Activated T-cell treated with anti-CD3 and anti-CD28 coated beads, Interleukin-2, amount 50 U/mL, for 72 hours (primary cell): Measurements from ENCODE around the gene TRMT1. TPM values are rescaled to one million over a fixed set of nuclear protein-coding genes. Genes with fewer than 3 reads are reported as not detected.

Experiments used
- ATAC-seq, 2 donors: fragments of 150-1000 bp; cut with Tn5 transposase; replicated peaks in 1 of 2; 2 replicates each; pipeline ENCODE4 v1.10.0; 2021; ENCODE audit warnings: moderate library complexity in 2 of 2, mild to moderate bottlenecking in 1 of 2
- DNase-seq, 2 donors: peaks; one replicate each; pipeline ENCODE4 v3.0.0; 2021 to 2022; ENCODE audit warnings: mixed read lengths in 1 of 2
- H3K27ac Mint-ChIP-seq: one replicate; pipeline ENCODE4 v1.8.0; 2022; ENCODE audit warnings: mild to moderate bottlenecking, moderate library complexity, mixed read lengths
- H3K27me3 Mint-ChIP-seq: one replicate; pipeline ENCODE4 v1.8.0; 2022; ENCODE audit warnings: low read depth, mixed read lengths
- H3K36me3 Mint-ChIP-seq, 2 donors: one replicate each; pipeline ENCODE4 v1.8.0; 2022; ENCODE audit warnings: mixed read lengths in 2 of 2, mild to moderate bottlenecking in 1 of 2; ENCODE audit not compliant: insufficient read depth in 2 of 2
- H3K4me1 Mint-ChIP-seq: one replicate; pipeline ENCODE4 v1.8.0; 2022; ENCODE audit warnings: low read depth, mixed read lengths
- H3K4me3 Mint-ChIP-seq, 2 donors: one replicate each; pipeline ENCODE4 v1.8.0; 2022; ENCODE audit warnings: mild to moderate bottlenecking in 2 of 2, mixed read lengths in 2 of 2, moderate library complexity in 2 of 2
- H3K9me3 Mint-ChIP-seq, 2 donors: one replicate each; pipeline ENCODE4 v1.8.0; 2022; ENCODE audit warnings: mixed read lengths in 2 of 2
- total RNA-seq, 2 donors: library from RNA; stranded (reverse); gene quantifications; one replicate each; pipeline ENCODE4 v1.2.3, GENCODE V29; 2022

Gene TRMT1
- total RNA-seq, 2 donors from 2014 or later = 41.0 to 46.0 TPM

- H3K4me1 Mint-ChIP-seq = no peaks in the 10 kb centered on the region
- ATAC-seq = no peak
- H3K4me3 Mint-ChIP-seq = no peak overlapping the region
- no peak for DNase-seq
- H3K27me3 Mint-ChIP-seq = no peaks in the 10 kb centered on the region
- H3K9me3 Mint-ChIP-seq = no peaks in the 10 kb centered on the region
- H3K36me3 Mint-ChIP-seq = no peaks in the 10 kb centered on the region
- H3K27ac Mint-ChIP-seq = no peak overlapping the region
These were observed 46.0 kb downstream of the TRMT1 start for GRCh38 chr19:13070425-13071140.

GRCh38 chr19:13069415-13070359 is 46.9 kb downstream of the TRMT1 start:
- H3K27ac Mint-ChIP-seq = no peak overlapping the region
- no peaks in the 10 kb centered on the region for H3K4me1 Mint-ChIP-seq
- H3K4me3 Mint-ChIP-seq = no peak overlapping the region
- no peaks in the 10 kb centered on the region for H3K36me3 Mint-ChIP-seq
- H3K9me3 Mint-ChIP-seq = no peaks in the 10 kb centered on the region
- ATAC-seq (no peak), DNase-seq (no peak)
- H3K27me3 Mint-ChIP-seq = no peaks in the 10 kb centered on the region

GRCh38 chr19:13068085-13068846 is 48.3 kb downstream of the TRMT1 start:
- no peak overlapping the region for H3K4me3 Mint-ChIP-seq
- no peak for DNase-seq
- H3K27ac Mint-ChIP-seq = no peak overlapping the region

GRCh38 chr19:13066933-13067807 is 49.4 kb downstream of the TRMT1 start:
- no peak for ATAC-seq
- peaks cover 2% of the 10 kb centered on the region for H3K27me3 Mint-ChIP-seq
- H3K4me3 Mint-ChIP-seq = no peak overlapping the region
- no peaks in the 10 kb centered on the region for H3K36me3 Mint-ChIP-seq
- H3K4me1 Mint-ChIP-seq = no peaks in the 10 kb centered on the region
- no peak overlapping the region for H3K27ac Mint-ChIP-seq
- no peaks in the 10 kb centered on the region for H3K9me3 Mint-ChIP-seq
- no peak for DNase-seq

More at GRCh38 chr19:13068085-13068846, 48.3 kb downstream of the TRMT1 start:
- Mint-ChIP-seq H3K4me1 (no peaks in the 10 kb centered on the region), H3K36me3 (no peaks in the 10 kb centered on the region), H3K27me3 (no peaks in the 10 kb centered on the region), H3K9me3 (no peaks in the 10 kb centered on the region)
- no peak for ATAC-seq

GRCh38 chr19:13066226-13066625 is 50.3 kb downstream of the TRMT1 start:
- no peak for DNase-seq
- Mint-ChIP-seq H3K4me1 (peaks cover 3% of the 10 kb centered on the region), H3K27me3 (peaks cover 11% of the 10 kb centered on the region), H3K27ac (no peak overlapping the region), H3K36me3 (no peaks in the 10 kb centered on the region), H3K9me3 (no peaks in the 10 kb centered on the region), H3K4me3 (no peak overlapping the region)
- no peak for ATAC-seq

GRCh38 chr19:13064092-13064489 is 52.4 kb downstream of the TRMT1 start:
- peaks cover 5% of the 10 kb centered on the region for H3K4me1 Mint-ChIP-seq
- no peaks in the 10 kb centered on the region for H3K36me3 Mint-ChIP-seq
- no peak for ATAC-seq
- DNase-seq = no peak
- no peak overlapping the region for H3K27ac Mint-ChIP-seq
- no peaks in the 10 kb centered on the region for H3K9me3 Mint-ChIP-seq
- peaks cover 19% of the 10 kb centered on the region for H3K27me3 Mint-ChIP-seq
- no peak overlapping the region for H3K4me3 Mint-ChIP-seq

GRCh38 chr19:13063461-13064091 is 53.0 kb downstream of the TRMT1 start:
- ATAC-seq = no peak
- H3K27ac Mint-ChIP-seq = no peak overlapping the region
- H3K4me1 Mint-ChIP-seq = peaks cover 5% of the 10 kb centered on the region
- H3K36me3 Mint-ChIP-seq = no peaks in the 10 kb centered on the region
- no peaks in the 10 kb centered on the region for H3K9me3 Mint-ChIP-seq
- H3K27me3 Mint-ChIP-seq = peaks cover 20% of the 10 kb centered on the region
- H3K4me3 Mint-ChIP-seq = no peak overlapping the region
- no peak for DNase-seq

GRCh38 chr19:13062317-13062716 is 54.2 kb downstream of the TRMT1 start:
- no peak overlapping the region for H3K4me3 Mint-ChIP-seq
- H3K4me1 Mint-ChIP-seq = peaks cover 5% of the 10 kb centered on the region
- DNase-seq = no peak
- no peak for ATAC-seq
- no peaks in the 10 kb centered on the region for H3K36me3 Mint-ChIP-seq
- H3K9me3 Mint-ChIP-seq = no peaks in the 10 kb centered on the region
- H3K27ac Mint-ChIP-seq = no peak overlapping the region
- H3K27me3 Mint-ChIP-seq = peaks cover 20% of the 10 kb centered on the region

GRCh38 chr19:13060964-13061927 is 55.3 kb downstream of the TRMT1 start:
- DNase-seq = peak; percentile 83 to 84
- H3K36me3 Mint-ChIP-seq = no peaks in the 10 kb centered on the region
- H3K27me3 Mint-ChIP-seq = peaks cover 20% of the 10 kb centered on the region
- H3K4me1 Mint-ChIP-seq = peaks cover 5% of the 10 kb centered on the region
- H3K4me3 Mint-ChIP-seq = peak overlapping the region; percentile 85 to 87
- peak; percentile 95 to 97 for ATAC-seq
- H3K9me3 Mint-ChIP-seq = no peaks in the 10 kb centered on the region
- H3K27ac Mint-ChIP-seq = no peak overlapping the region

GRCh38 chr19:13060233-13060963 is 56.1 kb downstream of the TRMT1 start:
- Mint-ChIP-seq H3K9me3 (no peaks in the 10 kb centered on the region), H3K27me3 (peaks cover 20% of the 10 kb centered on the region), H3K27ac (no peak overlapping the region), H3K4me3 (peak overlapping the region; percentile 85 to 87), H3K36me3 (no peaks in the 10 kb centered on the region), H3K4me1 (peaks cover 5% of the 10 kb centered on the region)
- no peak for ATAC-seq
- no peak for DNase-seq
